Lung (tissue), 12 donors: Measurements from ENCODE around the gene ATG10. TPM values are rescaled to one million over a fixed set of nuclear protein-coding genes. Genes with fewer than 3 reads are reported as not detected.
"Not testable (repeated sequence)": the region's sequence is repeated elsewhere in the genome, so short reads cannot be mapped to it uniquely, and the experiment has no call there.

Source experiments
- ATAC-seq: fragments of 200-7000 bp; cut with Tn5 transposase; one replicate; pipeline ENCODE4 v1.9.1; 2020; ENCODE audit warnings: moderate number of reproducible peaks; ENCODE audit not compliant: insufficient read depth, low FRiP score
- DNase-seq, 3 donors: peaks; one replicate each; pipeline ENCODE4 v3.0.0-alpha.2; 2013 to 2017
- H3K27ac ChIP-seq, 2 donors: one replicate each; pipeline ENCODE4 v1.5.1; 2013; ENCODE audit warnings: mild to moderate bottlenecking in 2 of 2, moderate library complexity in 2 of 2, control low read depth in 1 of 2, inconsistent platforms in 1 of 2, low read depth in 1 of 2, low read length in 1 of 2
- H3K27me3 ChIP-seq, 3 donors: one replicate each; pipeline ENCODE4 v1.5.1; 2013; ENCODE audit warnings: low read length in 2 of 3; ENCODE audit not compliant: control insufficient read depth in 3 of 3, insufficient read depth in 3 of 3
- H3K36me3 ChIP-seq, 4 donors: one replicate each; pipeline ENCODE4 v1.5.1; 2013; ENCODE audit warnings: low read length in 4 of 4, mild to moderate bottlenecking in 1 of 4, moderate library complexity in 1 of 4; ENCODE audit not compliant: control insufficient read depth in 4 of 4, insufficient read depth in 4 of 4
- H3K4me1 ChIP-seq, 5 donors: one replicate each; pipeline ENCODE4 v1.5.1; 2013; ENCODE audit warnings: low read length in 5 of 5, mild to moderate bottlenecking in 2 of 5, moderate library complexity in 1 of 5; ENCODE audit not compliant: control insufficient read depth in 5 of 5, insufficient read depth in 5 of 5
- H3K4me3 ChIP-seq: one replicate; pipeline ENCODE4 v1.5.1; 2013; ENCODE audit warnings: mild to moderate bottlenecking, control low read depth, moderate library complexity
- H3K9ac ChIP-seq, 2 donors: one replicate each; pipeline ENCODE4 v1.5.1; 2013; ENCODE audit warnings: low read length in 2 of 2, control low read depth in 1 of 2; ENCODE audit not compliant: insufficient read depth in 1 of 2
- H3K9me3 ChIP-seq, 4 donors: one replicate each; pipeline ENCODE4 v1.5.1; 2013; ENCODE audit warnings: low read length in 3 of 4, mild to moderate bottlenecking in 1 of 4, moderate library complexity in 1 of 4; ENCODE audit not compliant: control insufficient read depth in 4 of 4, insufficient read depth in 3 of 4
- CTCF ChIP-seq: IDR thresholded peaks from 2 replicates; pipeline ENCODE4 v1.5.1; 2012; ENCODE audit warnings: mild to moderate bottlenecking; ENCODE audit errors: control extremely low read depth, extremely low read depth
- WGBS, 2 donors: extraction: QIAGEN DNeasy Blood & Tissue Kit; methylation state at CpG; one replicate each; pipeline ENCODE4 v1.1.7; 2013; 5-methylcytosine and 5-hydroxymethylcytosine counted together
- polyA plus RNA-seq, 2 donors: library from polyadenylated mRNA; stranded (reverse); fragments of 200-250 nt; gene quantifications; one replicate each; pipeline ENCODE4 v1.2.1, GENCODE V29; 2013
- total RNA-seq, 2 donors: library from RNA; depleted of rRNA in 1 of 2; stranded (reverse); fragments of >200 nt in 1 of 2; gene quantifications; one replicate each; pipeline ENCODE4 v1.2.1, GENCODE V29; 2014 to 2021
- donor health status: control.
- donor health status: control.
- donor health status: Bipolar disorder and iron deficiency.
- donor health status: healthy.
- donor health status: DM: yes; HTN: yes; CAD: no.

Gene ATG10
- total and polyA plus RNA-seq, 4 donors = 4.6 to 10.2 (median 5.8) TPM

DNA sequence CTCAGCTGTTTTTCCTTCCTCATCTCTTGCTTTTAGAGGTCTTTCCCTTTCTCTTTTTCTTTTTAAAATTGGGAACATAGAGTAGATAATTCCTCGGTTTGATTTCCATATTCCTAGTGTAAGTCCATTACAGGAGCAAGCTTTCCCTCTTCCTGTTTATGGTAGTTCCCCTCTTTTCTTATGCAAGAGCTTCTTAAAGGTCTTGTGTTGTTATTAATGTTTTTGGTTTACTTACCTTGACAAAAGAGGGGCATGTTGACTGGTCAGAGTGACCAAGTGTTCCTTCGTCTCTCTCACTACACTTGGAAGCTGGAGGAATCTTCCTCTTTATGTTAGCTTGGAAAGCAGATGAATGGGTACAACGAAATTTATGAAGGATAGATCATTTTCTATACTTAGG is 8.3 kb downstream of the ATG10 start:
- no peak for TF ChIP-seq CTCF
- H3K27ac ChIP-seq = no peak overlapping the region
- no peaks in the 10 kb centered on the region for H3K9me3 ChIP-seq
- ATAC-seq (no peak), DNase-seq (no peak)
- H3K27me3 ChIP-seq = no peaks in the 10 kb centered on the region
- no peak overlapping the region for H3K4me3 ChIP-seq
- no peak overlapping the region for H3K9ac ChIP-seq
- 55 to 68% methylated on average over 3 of the region's 3 CpGs for whole genome bisulfite sequencing, 2 donors
- no peaks in the 10 kb centered on the region for H3K4me1 ChIP-seq
- peaks cover 0 to 16% (median 3%) of the 10 kb centered on the region in 4 donors for H3K36me3 ChIP-seq

GRCh38 chr5:81980598-81981260 is 8.9 kb downstream of the ATG10 start:
- no peak for ATAC-seq
- WGBS, 2 donors = 90 to 98% methylated on average over 3 of the region's 3 CpGs
- no peak for TF ChIP-seq CTCF

GRCh38 chr5:81982172-81982685 is 10.4 kb downstream of the ATG10 start:
- H3K27ac ChIP-seq, H3K4me3 ChIP-seq, H3K36me3 ChIP-seq, DNase-seq, H3K27me3 ChIP-seq, ATAC-seq, H3K4me1 ChIP-seq, H3K9ac ChIP-seq, H3K9me3 ChIP-seq: not testable (repeated sequence)
- WGBS, 2 donors = 99% methylated on average over 11 of the region's 11 CpGs

More at GRCh38 chr5:81980598-81981260, 8.9 kb downstream of the ATG10 start:
- no peaks in the 10 kb centered on the region for H3K4me1 ChIP-seq
- peaks cover 0 to 16% (median 3%) of the 10 kb centered on the region in 4 donors for H3K36me3 ChIP-seq
- H3K4me3 ChIP-seq = no peak overlapping the region
- no peak for DNase-seq
- H3K9ac ChIP-seq = peak overlapping the region in 1 of 2 donors; percentile 9
- H3K27me3 ChIP-seq = no peaks in the 10 kb centered on the region
- H3K27ac ChIP-seq = no peak overlapping the region
- H3K9me3 ChIP-seq = no peaks in the 10 kb centered on the region

GRCh38 chr5:81983148-81983547 is 11.3 kb downstream of the ATG10 start:
- not testable (repeated sequence) for H3K36me3 ChIP-seq, H3K9ac ChIP-seq, H3K9me3 ChIP-seq, H3K4me3 ChIP-seq, H3K4me1 ChIP-seq, DNase-seq, ATAC-seq, H3K27me3 ChIP-seq, H3K27ac ChIP-seq
- WGBS, 2 donors = 97 to 98% methylated on average over 21 to 27 of the region's 27 CpGs

DNA sequence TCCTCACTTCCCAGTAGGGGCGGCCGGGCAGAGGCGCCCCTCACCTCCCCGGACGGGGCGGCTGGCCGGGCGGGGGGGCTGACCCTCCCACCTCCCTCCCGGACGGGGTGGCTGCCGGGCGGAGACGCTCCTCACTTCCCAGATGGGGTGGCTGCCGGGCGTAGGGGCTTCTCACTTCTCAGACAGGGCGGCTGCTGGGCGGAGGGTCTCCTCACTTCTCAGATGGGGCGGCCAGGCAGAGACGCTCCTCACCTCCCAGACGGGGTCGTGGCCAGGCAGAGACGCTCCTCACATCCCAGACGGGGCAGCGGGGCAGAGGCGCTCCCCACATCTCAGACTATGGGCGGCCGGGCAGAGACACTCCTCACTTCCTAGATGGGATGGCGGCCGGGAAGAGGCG is 11.7 kb downstream of the ATG10 start:
- ATAC-seq = not testable (repeated sequence)

More for the DNA sequence above, 11.7 kb downstream of the ATG10 start:
- 96 to 97% methylated on average over 29 to 30 of the region's 30 CpGs for WGBS, 2 donors
- not testable (repeated sequence) for H3K9me3 ChIP-seq, H3K4me1 ChIP-seq, H3K27me3 ChIP-seq, H3K4me3 ChIP-seq, DNase-seq, H3K27ac ChIP-seq, H3K9ac ChIP-seq, H3K36me3 ChIP-seq
